NCI-H2171 (cell line): ENCODE measurements around the gene LMF1.

Source experiments
- DNase-seq: peaks from one replicate; lab custom pipeline; 2025; lab: John Stamatoyannopoulos, UW

Gene LMF1

GRCh38 chr16:1002399-1003166 lies 31.8 kb upstream of the LMF1 start:
- no peak for DNase-seq

GRCh38 chr16:1001096-1001495 lies 30.3 kb upstream of the LMF1 start:
- DNase-seq: no peak

- no peak for DNase-seq
Observed at GRCh38 chr16:1000608-1001007, 29.8 kb upstream of the LMF1 start.

GRCh38 chr16:999677-1000076 lies 28.9 kb upstream of the LMF1 start:
- no peak for DNase-seq

- DNase-seq: no peak
Observed at GRCh38 chr16:998615-999014, 27.8 kb upstream of the LMF1 start.

- no peak for DNase-seq
Observed at GRCh38 chr16:998211-998610, 27.4 kb upstream of the LMF1 start.

- DNase-seq: peak; percentile 45
Observed at GRCh38 chr16:997440-998051, 26.8 kb upstream of the LMF1 start.

GRCh38 chr16:996681-997080 lies 25.9 kb upstream of the LMF1 start:
- no peak for DNase-seq

- no peak for DNase-seq
Observed at GRCh38 chr16:995783-996182, 25.0 kb upstream of the LMF1 start.

GRCh38 chr16:995087-995486 lies 24.3 kb upstream of the LMF1 start:
- DNase-seq: peak; percentile 31

- no peak for DNase-seq
Observed at GRCh38 chr16:993731-994130, 22.9 kb upstream of the LMF1 start.

GRCh38 chr16:991773-992172 lies 21.0 kb upstream of the LMF1 start:
- no peak for DNase-seq

- DNase-seq: no peak
Observed at GRCh38 chr16:991345-991744, 20.6 kb upstream of the LMF1 start.

- no peak for DNase-seq
Observed at GRCh38 chr16:990516-991291, 19.9 kb upstream of the LMF1 start.

- no peak for DNase-seq
Observed at GRCh38 chr16:989354-989814, 18.6 kb upstream of the LMF1 start.

GRCh38 chr16:988471-989353 lies 17.9 kb upstream of the LMF1 start:
- DNase-seq: no peak

- DNase-seq: no peak
Observed at GRCh38 chr16:987906-988305, 17.1 kb upstream of the LMF1 start.

- no peak for DNase-seq
Observed at GRCh38 chr16:986925-987582, 16.3 kb upstream of the LMF1 start.

- no peak for DNase-seq
Observed at GRCh38 chr16:986411-986810, 15.6 kb upstream of the LMF1 start.

GRCh38 chr16:985646-986400 lies 15.0 kb upstream of the LMF1 start:
- no peak for DNase-seq
